ENCODE results near the gene MYH6.
"Not testable (repeated sequence)": the region's sequence is repeated elsewhere in the genome, so short reads cannot be mapped to it uniquely, and the experiment has no call there.

The MYH6 gene

GRCh38 chr14:23413681-23414080 lies 5.6 kb upstream of the MYH6 start:
- DNase-seq: no peak

DNA sequence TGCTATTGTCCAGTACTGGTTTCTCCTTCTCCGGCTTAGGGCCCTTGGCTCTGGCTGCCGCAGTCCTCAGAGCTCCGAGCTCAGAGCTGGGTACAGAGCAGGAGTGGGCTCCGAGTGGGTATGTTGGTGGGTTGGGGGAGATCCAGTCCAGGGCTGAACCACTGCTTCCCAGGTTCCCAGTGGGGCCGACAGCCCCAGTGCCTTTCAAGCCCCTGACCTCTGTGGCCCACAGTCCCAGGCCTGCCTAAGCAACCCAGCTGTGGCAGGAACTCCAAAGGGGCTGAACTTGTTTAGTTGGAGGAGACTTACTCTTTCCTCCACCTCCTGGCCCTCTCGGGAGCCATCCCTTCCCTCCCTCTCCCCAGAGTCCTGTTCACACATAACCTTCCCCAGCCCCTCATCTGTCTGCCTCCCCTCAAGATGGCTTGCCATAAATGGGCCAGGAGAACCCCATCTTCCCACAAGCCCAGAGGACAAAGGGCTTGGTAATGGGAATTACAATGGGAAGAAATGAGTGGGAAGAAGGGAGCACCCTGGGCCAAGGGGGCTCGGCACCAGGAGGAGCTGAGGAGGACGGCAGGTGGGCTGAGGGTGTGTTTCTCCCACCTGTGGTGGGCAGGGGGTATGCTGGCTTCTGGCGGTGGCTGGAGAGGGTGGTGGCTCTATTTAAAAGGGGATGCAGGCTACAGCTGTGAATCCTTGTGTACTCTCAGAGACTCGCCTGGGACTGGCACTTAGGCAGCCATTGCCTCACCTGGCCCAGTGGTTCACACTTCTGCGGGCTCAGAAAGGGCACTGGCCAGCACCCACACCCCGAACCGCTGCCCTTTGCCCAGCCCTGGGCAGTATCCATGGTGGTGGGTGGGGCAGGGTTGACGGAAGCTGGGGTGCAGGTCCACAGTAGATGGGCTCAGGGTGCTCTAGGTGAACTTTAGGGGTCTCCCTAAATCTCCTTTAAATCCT lies 3.8 kb upstream of the MYH6 start:
- no peak for DNase-seq

DNA sequence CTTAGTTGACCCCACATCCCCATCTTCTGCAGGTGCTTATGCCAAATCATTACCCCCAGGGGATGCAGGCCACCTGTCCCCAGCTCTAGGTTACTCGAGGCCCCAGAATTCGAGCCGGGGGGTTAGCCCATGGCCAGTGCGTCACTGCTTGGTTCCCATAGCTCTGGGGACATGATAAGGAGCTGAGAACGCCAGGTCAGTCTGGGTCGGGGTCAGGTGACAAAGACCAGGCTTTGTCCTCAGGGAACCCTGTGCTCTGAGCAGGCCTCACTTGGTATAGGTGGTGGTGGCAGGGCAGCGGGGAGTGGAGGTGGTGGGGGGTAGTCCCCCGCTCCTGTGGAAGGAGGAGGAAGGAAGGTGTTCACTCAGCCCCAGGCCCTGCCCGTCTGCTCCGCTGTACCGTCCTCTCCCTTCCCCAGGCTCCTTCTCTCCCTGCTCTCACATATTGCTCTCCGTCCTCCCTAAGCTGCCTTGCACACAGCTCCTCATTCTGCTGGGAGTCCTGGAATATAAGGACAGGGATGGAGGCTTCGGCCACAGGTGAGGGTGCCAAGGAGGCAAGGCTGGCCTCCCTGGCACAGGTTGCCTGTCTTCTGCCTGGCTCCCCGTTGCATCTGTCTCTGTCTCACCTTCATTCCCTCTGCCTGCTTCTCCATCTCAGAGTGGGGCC lies 2.0 kb upstream of the MYH6 start:
- DNase-seq: no peak

GRCh38 chr14:23409475-23409874 lies 1.4 kb upstream of the MYH6 start:
- DNase-seq: no peak

GRCh38 chr14:23408307-23408630 lies 196 bp upstream of the MYH6 start:
- DNase-seq: no peak

DNA sequence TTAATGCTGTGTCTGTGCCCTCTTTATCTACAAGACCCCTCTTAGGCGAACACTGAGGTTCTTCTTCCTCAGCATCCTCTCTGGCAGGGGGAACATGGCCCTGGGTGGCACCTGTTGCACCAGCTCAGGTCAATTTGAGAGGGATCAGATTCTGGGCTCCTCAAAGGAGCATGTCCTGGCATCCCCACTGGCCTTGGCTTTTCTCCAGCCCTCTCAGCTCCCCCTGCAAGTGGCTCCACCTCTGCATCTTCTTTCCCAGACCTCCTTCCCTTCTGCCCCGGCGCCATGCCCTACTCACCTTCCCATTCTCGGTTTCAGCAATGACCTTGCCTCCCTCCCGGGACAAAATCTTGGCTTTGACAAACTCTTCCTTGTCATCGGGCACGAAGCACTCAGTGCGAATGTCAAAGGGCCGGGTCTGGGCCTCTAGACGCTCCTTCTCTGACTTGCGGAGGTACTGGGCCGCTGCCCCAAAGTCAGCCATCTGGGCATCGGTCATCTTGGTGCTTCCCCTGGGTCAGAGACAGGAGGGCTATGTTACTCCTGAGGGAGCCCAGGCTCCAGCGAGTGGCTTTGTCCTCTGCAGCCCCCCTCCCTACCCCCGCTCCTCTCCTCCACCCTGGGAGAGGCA lies 1.2 kb downstream of the MYH6 start:
- no peak for DNase-seq

DNA sequence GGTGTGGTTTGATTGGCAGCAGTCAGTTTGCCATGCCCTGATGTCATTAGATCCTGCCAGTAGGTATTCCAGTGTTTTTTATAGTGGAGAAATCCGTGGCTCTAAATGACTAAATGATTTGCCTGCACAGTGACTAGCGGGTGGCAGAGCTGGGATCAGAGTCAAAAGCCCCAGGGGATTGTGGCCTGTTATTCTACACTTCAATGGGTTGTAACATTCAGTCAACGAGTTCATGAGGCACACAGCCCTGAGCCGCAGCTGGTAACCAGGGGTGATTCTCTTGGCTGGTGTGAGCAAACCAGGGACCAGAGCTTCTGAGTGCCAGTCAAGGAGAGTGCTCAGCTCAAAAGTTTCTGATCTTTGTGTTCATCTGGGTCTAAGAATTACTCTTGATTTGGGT lies 1.8 kb downstream of the MYH6 start:
- DNase-seq: no peak

DNA sequence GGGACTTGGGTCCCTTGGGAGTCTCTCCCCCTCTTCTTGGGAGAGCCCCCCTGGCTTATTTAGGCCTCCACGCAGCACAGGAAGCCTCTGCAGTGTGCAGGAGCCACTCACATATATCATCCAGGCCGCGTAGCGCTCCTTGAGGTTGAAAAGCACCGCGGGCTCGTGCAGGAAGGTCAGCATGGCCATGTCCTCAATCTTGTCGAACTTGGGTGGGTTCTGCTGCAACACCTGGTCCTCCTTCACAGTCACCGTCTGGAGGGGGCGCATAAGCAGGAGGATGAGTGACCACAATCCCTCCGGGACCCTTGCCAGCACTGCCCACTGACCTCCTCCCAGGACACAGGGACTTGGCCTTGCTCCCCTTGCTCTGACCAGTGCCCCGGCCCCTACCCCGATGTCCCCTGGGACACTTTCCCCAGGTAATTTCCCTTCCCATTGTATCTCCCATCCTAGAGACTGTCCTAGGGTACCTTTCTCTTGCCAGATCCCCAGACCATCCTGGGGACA lies 2.5 kb downstream of the MYH6 start:
- DNase-seq: no peak

- DNase-seq: no peak
These were observed 3.0 kb downstream of the MYH6 start for GRCh38 chr14:23405096-23405495.

- no peak for DNase-seq
These were observed 3.7 kb downstream of the MYH6 start for GRCh38 chr14:23404331-23404900.

DNA sequence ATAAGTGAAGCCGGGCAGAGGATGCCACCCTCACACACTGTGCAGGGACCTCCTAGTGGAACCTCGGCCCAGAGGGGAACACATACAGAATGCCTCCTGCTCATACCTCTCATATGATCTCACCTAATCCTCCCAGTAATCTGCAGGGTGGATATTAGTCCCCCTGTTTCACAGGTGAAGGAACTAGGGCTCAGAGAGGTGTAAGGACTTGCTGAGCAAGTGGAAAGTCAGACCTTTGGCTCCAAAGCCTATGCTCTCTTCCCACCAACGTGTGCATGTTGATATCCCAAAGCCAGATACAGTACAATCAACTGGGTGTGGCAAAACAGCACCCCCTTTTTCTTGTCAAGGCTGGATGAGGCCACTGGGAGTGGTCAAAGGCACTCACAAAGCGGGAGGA lies 4.2 kb downstream of the MYH6 start:
- no peak for DNase-seq

DNA sequence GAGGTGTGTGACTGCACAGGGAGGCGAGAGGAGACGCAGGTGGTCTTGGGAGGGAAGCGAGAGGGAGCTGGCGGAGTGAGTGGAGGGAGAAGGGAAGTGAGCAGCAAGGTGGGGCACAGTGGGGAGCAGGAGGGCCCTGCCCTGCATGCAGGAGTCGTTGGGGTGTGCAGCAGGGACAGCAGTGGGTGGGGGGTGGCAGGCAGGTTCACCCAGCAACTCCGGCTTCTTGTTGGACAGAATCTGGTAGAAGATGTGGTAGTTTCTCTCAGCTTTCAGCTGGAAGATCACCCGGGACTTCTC lies 5.0 kb downstream of the MYH6 start:
- no peak for DNase-seq

DNA sequence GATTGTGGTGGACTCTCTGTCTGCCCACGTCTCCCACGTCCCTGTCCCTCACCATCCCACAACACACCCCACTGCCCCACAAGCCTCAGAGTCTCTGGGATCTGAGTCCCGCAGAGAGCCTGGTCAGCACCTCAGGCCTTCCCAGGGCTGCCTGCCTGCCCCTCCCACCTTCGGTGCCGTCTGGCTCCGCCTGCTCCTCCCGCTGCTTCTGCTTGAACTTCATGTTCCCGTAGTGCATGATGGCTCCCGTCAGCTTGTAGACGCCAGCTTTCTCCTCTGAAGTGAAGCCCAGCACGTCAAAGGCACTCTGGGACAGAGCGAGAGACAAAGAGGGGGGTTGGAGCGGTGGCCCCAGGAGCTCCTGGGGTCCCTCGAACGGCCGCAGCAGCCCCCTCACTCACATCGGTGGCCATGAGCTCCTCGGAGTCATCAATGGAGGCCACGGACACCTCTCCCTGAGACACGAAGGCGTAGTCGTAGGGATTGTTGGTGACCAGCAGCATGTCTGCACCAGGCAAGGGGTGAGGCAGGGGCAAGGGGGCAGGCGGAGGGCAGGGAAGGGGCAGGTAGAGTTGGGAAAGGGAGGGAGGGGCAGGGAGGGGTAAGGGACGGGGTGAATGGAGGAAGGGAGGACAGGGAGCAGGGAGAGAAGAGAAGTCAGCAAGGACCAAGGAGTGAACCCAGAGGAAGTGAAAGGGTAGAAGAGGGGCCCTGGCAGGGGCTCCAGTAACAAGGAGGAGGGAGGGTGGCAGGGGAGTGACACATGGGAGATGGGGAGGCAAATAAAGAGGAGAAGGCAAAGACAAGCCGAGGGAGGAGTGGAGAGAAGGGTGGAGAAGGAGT lies 5.6 kb downstream of the MYH6 start:
- no peak for DNase-seq

DNA sequence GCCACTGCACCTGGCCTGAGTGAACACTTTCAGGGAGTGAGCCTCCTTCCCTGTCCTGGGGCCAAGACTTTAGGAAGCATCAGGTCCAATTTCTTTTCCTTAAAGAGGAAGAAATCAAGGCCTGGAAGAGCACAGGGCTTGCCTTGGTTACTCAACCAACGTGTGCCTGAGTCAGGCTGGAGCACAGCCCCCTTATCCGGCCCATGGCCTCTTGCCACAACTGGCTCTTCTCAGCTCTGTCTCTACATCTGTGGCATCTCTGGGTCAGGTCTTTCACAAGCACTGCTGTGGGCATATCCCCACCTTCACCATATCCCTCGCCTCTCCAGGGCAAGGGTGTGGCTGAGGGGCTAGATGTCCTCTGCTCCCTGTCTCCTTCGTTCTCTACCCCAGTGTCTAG lies 6.8 kb downstream of the MYH6 start:
- DNase-seq: no peak

GRCh38 chr14:23400496-23401149 lies 7.5 kb downstream of the MYH6 start:
- not testable (repeated sequence) for DNase-seq

DNA sequence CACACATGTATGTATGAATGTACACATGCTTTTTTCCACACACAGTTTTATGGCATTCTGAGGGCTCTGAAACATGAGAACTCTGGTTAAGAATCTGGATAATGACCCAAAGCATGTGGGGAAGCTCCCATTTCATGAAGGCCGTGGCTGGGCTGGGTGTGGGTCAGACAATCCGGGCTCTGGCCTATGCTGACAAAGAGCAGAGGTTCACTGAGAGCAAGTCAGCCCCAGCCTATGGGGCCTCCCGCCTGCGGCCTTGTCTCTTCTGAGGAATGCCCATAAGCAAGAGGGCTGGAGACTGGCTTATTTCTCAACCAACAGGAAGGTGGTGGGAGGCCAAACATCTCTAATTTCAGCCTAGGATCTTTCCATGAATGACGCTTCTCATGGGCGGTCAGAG lies 8.5 kb downstream of the MYH6 start:
- no peak for DNase-seq

DNA sequence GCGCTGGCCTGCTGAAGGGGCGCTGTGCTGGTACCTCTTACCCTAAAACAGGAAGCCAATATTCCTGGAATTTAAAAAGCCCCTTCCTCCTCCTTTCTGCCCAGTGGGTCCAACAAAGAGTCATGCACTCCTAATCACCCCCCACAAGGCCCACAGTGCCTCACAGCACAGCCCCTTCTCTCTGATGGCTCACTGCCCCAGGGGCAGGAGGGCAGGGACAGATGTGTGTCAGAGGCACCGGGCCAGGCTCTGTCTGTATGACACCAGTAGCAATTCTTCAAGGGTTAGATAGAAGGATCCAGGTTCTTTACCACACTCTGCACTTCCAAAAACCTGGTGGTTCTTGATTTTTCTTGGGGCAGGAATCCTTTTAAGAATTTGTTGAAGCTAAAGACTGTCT lies 8.9 kb downstream of the MYH6 start:
- no peak for DNase-seq

- no peak for DNase-seq
These were observed 9.7 kb downstream of the MYH6 start for GRCh38 chr14:23398348-23398747.

DNA sequence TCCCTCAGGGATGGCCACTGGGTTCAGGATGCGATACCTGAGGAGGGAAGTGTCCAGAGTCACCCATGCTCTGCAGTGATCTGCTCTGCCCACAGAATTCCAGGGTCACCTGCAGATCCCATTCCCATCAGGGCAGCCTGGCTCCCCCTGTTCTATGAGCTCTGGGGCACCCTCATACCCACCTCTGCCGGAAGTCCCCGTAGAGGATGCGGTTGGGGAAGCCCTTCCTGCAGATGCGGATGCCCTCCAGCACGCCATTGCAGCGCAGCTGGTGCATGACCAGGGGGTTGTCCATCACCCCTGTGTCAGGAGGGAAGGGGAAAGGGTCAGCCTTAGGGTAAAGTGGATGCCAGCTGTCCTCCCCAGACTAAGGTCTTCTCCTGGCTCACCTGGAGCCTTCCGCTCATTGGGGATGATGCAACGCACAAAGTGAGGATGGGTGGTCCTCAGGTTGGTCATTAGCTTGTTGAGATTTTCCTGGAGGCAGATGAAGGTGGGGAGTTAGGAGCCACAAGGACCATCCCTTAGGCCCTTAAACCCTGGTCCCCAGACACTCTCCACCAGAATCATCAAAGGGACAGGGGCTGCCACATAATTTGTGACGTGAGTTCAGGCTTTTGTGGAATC lies 11.2 kb downstream of the MYH6 start:
- no peak for DNase-seq

DNA sequence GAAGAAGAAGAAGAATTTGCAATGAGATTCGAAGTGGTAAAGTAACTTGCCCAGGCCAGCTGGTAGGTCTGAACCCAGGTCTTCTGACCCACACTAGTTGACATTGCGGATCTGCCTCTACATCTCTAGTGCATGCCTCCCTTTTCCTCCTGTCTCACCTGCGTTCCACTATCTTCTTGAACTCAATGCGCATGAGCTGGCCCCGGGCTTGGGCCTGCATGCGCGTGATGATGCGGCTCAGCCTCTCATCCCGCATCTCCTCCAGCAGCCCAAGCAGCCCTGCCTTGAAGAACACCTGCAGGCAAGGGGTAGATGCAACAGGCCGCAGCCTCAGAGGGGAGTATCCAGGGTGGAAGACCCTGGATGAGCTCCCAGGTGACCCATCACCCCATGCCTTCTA lies 11.9 kb downstream of the MYH6 start:
- DNase-seq: no peak

GRCh38 chr14:23392613-23393012 lies 15.5 kb downstream of the MYH6 start:
- no peak for DNase-seq

- DNase-seq: not testable (repeated sequence)
These were observed 18.2 kb downstream of the MYH6 start for GRCh38 chr14:23389871-23390270.

All from activated CD4-positive, alpha-beta T cell treated with anti-CD3 and anti-CD28 coated beads, Interleukin-2, amount 50 U/mL, for 1 hour (primary cell).